ENCODE measurements around the gene AOX1. TPM values are rescaled to one million over a fixed set of nuclear protein-coding genes. Genes with fewer than 3 reads are reported as not detected.

The AOX1 gene
- total and polyA plus RNA-seq, 4 donors = 9.9 to 1,131 (median 486) TPM

DNA sequence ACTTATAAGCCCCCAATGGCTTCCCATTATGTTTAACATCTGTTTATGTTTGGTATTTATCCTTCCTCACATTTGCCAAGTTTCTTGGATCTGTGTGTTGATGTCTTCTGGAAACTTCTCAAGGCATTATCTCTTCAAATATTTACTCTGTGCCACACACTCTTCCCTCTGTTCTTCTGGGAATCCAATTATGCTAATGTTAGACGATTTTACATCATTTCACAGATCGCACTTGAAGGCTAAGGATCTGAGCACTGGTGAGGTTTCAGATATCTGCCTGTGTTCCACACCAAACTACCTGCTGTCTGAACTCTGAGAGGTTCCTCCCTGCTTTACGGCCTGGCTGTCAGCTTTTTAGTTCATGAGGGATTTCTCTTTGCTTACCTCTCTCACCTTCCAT, 10.1 kb downstream of the AOX1 start:
- no peak for DNase-seq (ENCODE audit: low spot score)
- Histone ChIP-seq H3K4me3 (ENCODE audit: low read depth in 1 of 3, low read length in 3 of 3) (no peak overlapping the region), H3K9me3 (ENCODE audit: control insufficient read depth in 4 of 4, low read length in 3 of 4) (no peaks in the 10 kb centered on the region), H3K27me3 (ENCODE audit: control insufficient read depth in 4 of 4, insufficient read depth in 4 of 4, low read length in 3 of 4) (no peaks in the 10 kb centered on the region), H3K4me1 (ENCODE audit: control insufficient read depth in 4 of 4, insufficient read depth in 4 of 4, low read length in 3 of 4) (peaks cover 10 to 40% (median 38%) of the 10 kb centered on the region in 4 donors), H3K9ac (ENCODE audit: low read depth in 1 of 2, low read length in 2 of 2) (no peak overlapping the region), H3K36me3 (ENCODE audit: control insufficient read depth in 4 of 4, insufficient read depth in 3 of 4, low read depth in 1 of 4, low read length in 3 of 4) (peaks cover 8 to 65% (median 40%) of the 10 kb centered on the region in 4 donors), H3K27ac (ENCODE audit: low read depth in 1 of 2, low read length in 2 of 2) (no peak overlapping the region)
- 64% methylated on average over 3 of the region's 3 CpGs for WGBS
- TF ChIP-seq NR2F2 (IDR thresholded peaks at IDR 0.05) (no peak), RAD21 (IDR thresholded peaks at IDR 0.05) (no peak), GABPA (IDR thresholded peaks at IDR 0.05 in 1 of 2, conservative IDR thresholded peaks at IDR 0.05 in 1 of 2) (no peak), FOXA1 (IDR thresholded peaks at IDR 0.05) (no peak), JUND (IDR thresholded peaks at IDR 0.05) (no peak), HNF4G (IDR thresholded peaks at IDR 0.05) (no peak)
- TF ChIP-seq, protein P1, sequence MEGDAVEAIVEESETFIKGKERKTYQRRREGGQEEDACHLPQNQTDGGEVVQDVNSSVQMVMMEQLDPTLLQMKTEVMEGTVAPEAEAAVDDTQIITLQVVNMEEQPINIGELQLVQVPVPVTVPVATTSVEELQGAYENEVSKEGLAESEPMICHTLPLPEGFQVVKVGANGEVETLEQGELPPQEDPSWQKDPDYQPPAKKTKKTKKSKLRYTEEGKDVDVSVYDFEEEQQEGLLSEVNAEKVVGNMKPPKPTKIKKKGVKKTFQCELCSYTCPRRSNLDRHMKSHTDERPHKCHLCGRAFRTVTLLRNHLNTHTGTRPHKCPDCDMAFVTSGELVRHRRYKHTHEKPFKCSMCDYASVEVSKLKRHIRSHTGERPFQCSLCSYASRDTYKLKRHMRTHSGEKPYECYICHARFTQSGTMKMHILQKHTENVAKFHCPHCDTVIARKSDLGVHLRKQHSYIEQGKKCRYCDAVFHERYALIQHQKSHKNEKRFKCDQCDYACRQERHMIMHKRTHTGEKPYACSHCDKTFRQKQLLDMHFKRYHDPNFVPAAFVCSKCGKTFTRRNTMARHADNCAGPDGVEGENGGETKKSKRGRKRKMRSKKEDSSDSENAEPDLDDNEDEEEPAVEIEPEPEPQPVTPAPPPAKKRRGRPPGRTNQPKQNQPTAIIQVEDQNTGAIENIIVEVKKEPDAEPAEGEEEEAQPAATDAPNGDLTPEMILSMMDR (IDR thresholded peaks at IDR 0.05; ENCODE audit: low read depth, low read length, missing input control) = no peak
- TF ChIP-seq, protein P2, sequence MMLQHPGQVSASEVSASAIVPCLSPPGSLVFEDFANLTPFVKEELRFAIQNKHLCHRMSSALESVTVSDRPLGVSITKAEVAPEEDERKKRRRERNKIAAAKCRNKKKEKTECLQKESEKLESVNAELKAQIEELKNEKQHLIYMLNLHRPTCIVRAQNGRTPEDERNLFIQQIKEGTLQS (IDR thresholded peaks at IDR 0.05) = no peak
- TF ChIP-seq, protein P3, sequence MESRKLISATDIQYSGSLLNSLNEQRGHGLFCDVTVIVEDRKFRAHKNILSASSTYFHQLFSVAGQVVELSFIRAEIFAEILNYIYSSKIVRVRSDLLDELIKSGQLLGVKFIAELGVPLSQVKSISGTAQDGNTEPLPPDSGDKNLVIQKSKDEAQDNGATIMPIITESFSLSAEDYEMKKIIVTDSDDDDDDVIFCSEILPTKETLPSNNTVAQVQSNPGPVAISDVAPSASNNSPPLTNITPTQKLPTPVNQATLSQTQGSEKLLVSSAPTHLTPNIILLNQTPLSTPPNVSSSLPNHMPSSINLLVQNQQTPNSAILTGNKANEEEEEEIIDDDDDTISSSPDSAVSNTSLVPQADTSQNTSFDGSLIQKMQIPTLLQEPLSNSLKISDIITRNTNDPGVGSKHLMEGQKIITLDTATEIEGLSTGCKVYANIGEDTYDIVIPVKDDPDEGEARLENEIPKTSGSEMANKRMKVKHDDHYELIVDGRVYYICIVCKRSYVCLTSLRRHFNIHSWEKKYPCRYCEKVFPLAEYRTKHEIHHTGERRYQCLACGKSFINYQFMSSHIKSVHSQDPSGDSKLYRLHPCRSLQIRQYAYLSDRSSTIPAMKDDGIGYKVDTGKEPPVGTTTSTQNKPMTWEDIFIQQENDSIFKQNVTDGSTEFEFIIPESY (IDR thresholded peaks at IDR 0.05) = no peak
- TF ChIP-seq, protein P4, sequence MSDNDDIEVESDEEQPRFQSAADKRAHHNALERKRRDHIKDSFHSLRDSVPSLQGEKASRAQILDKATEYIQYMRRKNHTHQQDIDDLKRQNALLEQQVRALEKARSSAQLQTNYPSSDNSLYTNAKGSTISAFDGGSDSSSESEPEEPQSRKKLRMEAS (IDR thresholded peaks at IDR 0.05) = no peak

DNA sequence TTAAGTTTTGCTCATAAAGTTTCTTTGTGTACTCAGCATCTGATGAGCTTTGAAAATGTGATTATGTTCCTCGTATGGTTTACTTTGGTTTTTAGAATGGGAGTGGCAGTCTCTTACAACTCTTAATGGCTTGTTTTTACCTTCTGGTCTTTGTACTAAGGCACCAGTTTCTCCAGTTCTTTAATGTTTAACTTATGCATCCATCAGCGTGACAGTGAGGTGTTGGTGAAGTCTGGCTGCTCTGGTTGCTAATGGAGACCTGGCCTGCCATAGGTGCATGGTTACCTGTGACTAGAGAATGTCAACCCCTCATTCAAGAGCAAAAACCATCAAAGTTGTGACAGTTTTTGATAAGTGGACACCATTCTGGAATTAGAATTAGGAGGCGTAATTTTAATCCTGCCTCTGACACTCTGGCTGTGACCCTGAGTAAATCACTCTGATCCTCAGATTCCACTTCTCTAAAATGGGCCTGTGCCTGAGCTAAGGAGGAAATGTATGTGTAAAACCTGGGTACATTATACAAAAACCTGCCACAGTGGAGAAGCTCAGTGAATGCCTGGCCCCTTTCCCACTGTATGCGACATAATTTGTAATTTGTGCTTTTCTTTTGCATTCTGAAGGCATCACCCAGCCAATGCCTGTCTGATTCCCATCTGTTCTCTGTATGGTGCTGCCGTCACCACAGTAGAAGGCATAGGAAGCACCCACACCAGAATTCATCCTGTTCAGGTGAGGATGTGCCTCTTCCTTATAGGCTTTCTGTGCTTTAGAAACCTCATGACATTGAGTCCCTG, 11.2 kb downstream of the AOX1 start:
- no peak overlapping the region for H3K4me3 ChIP-seq (ENCODE audit: low read depth in 1 of 3, low read length in 3 of 3)
- 60% methylated on average over 5 of the region's 5 CpGs for WGBS
- no peak overlapping the region for H3K27ac ChIP-seq (ENCODE audit: low read depth in 1 of 2, low read length in 2 of 2)
- H3K36me3 ChIP-seq (ENCODE audit: control insufficient read depth in 4 of 4, insufficient read depth in 3 of 4, low read depth in 1 of 4, low read length in 3 of 4) = peaks cover 8 to 74% (median 45%) of the 10 kb centered on the region in 4 donors
- TF ChIP-seq JUND (IDR thresholded peaks at IDR 0.05) (no peak), TAF1 (conservative IDR thresholded peaks at IDR 0.05) (no peak), RXRA (IDR thresholded peaks at IDR 0.05) (no peak), FOXA2 (IDR thresholded peaks at IDR 0.05) (no peak), HNF4G (IDR thresholded peaks at IDR 0.05) (no peak), FOXA1 (IDR thresholded peaks at IDR 0.05) (no peak), GABPA (IDR thresholded peaks at IDR 0.05 in 1 of 2, conservative IDR thresholded peaks at IDR 0.05 in 1 of 2) (no peak), YY1 (IDR thresholded peaks at IDR 0.05) (no peak)
- TF ChIP-seq, protein P1 (IDR thresholded peaks at IDR 0.05; ENCODE audit: low read depth, low read length, missing input control) = no peak
- TF ChIP-seq, protein P4 (IDR thresholded peaks at IDR 0.05) = no peak
- TF ChIP-seq, protein P3 (IDR thresholded peaks at IDR 0.05) = no peak
- TF ChIP-seq, protein P2 (IDR thresholded peaks at IDR 0.05) = no peak
- H3K4me1 ChIP-seq (ENCODE audit: control insufficient read depth in 4 of 4, insufficient read depth in 4 of 4, low read length in 3 of 4) = peaks cover 8 to 30% (median 28%) of the 10 kb centered on the region in 4 donors
- DNase-seq (ENCODE audit: low spot score) = no peak
- H3K9me3 ChIP-seq (ENCODE audit: control insufficient read depth in 4 of 4, low read length in 3 of 4) = no peaks in the 10 kb centered on the region
- H3K9ac ChIP-seq (ENCODE audit: low read depth in 1 of 2, low read length in 2 of 2) = no peak overlapping the region
- no peaks in the 10 kb centered on the region for H3K27me3 ChIP-seq (ENCODE audit: control insufficient read depth in 4 of 4, insufficient read depth in 4 of 4, low read length in 3 of 4)

Measured in liver (tissue), 9 donors.